ENCODE data around the gene SUMO1. TPM values are rescaled to one million over a fixed set of nuclear protein-coding genes. Genes with fewer than 3 reads are reported as not detected.
A peak's percentile ranks its signal among the peaks of the same experiment; 100 is the strongest.

SUMO1 gene
- total RNA-seq, 2 experiments from 2014 or later = 114 to 115 TPM

GRCh38 chr2:202172439-202173211 lies 65.8 kb downstream of the SUMO1 start:
- H3K4me1 Mint-ChIP-seq (ENCODE audit: low read depth) = peaks cover 34% of the 10 kb centered on the region
- no peak for TF ChIP-seq CTCF (IDR thresholded peaks at IDR 0.05)
- no peak overlapping the region for H3K4me3 Mint-ChIP-seq
- H3K36me3 Mint-ChIP-seq (ENCODE audit: low read depth) = no peaks in the 10 kb centered on the region
- ChIA-PET POLR2A (interaction anchor here (0.7 to 1.1 kb wide), 2 partner anchors 9 to 16 kb away, joined by 3 read pairs; no protein-coding TSS in a partner anchor), CTCF (interaction anchor here (1.5 to 3.1 kb wide), 3 partner anchors 68 to 312 kb away, joined by 7 to 11 read pairs (median 8); no protein-coding TSS in a partner anchor)
- H3K27ac Mint-ChIP-seq = peak overlapping the region; percentile 68
- H3K9me3 Mint-ChIP-seq = no peaks in the 10 kb centered on the region
- ATAC-seq = peak; percentile 85
- intact Hi-C loops (cut with micrococcal nuclease) = no loop called here
- H3K27me3 Mint-ChIP-seq = peaks cover 13% of the 10 kb centered on the region
- DNase-seq = peak; percentile 79

GRCh38 chr2:202171241-202171825 lies 67.1 kb downstream of the SUMO1 start:
- H3K9me3 Mint-ChIP-seq = no peaks in the 10 kb centered on the region
- TF ChIP-seq CTCF (IDR thresholded peaks at IDR 0.05) = no peak
- H3K4me1 Mint-ChIP-seq (ENCODE audit: low read depth) = peaks cover 34% of the 10 kb centered on the region
- no peak overlapping the region for H3K27ac Mint-ChIP-seq
- intact Hi-C loops (cut with micrococcal nuclease) = no loop called here
- POLR2A ChIA-PET = no interaction called here
- DNase-seq (peak; percentile 19), ATAC-seq (peak; percentile 26)
- H3K4me3 Mint-ChIP-seq = no peak overlapping the region
- no peaks in the 10 kb centered on the region for H3K36me3 Mint-ChIP-seq (ENCODE audit: low read depth)
- CTCF ChIA-PET = interaction anchor here (1.1 to 3.1 kb wide), 2 partner anchors 46 to 311 kb away, joined by 3 to 11 read pairs; no protein-coding TSS in a partner anchor
- peaks cover 13% of the 10 kb centered on the region for H3K27me3 Mint-ChIP-seq

DNA sequence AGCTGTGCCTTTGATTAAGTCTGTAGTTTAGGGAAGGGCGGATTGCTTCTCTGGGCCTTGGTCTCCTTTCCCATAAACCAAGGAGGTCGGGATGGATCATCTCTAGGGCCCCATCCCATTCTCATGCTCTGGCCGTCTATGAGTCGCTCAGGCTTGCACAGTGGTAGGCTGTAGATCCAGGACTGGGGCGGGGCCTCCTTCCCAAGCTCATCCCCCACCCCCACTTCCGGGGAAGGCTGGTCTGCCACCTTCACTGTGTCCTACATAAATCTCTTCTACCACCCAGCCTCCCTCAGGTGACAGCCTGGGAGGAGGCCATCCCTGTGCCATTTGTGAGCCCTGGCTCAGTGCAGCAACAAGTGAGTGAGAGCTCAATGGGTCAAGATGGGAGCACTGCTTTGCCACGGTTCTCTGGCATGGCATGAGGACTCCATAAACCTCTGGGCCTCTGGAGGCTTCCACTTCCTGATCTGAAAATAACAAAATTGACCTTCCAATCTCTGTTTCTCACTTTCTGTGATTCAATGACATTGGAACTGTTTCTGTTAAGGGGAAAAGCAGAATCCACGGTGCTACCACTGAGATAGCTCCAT lies 68.5 kb downstream of the SUMO1 start:
- no peak for TF ChIP-seq CTCF (IDR thresholded peaks at IDR 0.05)
- Mint-ChIP-seq H3K9me3 (no peaks in the 10 kb centered on the region), H3K4me1 (ENCODE audit: low read depth) (peaks cover 32% of the 10 kb centered on the region), H3K36me3 (ENCODE audit: low read depth) (no peaks in the 10 kb centered on the region), H3K4me3 (no peak overlapping the region), H3K27ac (no peak overlapping the region), H3K27me3 (peaks cover 16% of the 10 kb centered on the region)
- intact Hi-C loops (cut with micrococcal nuclease) = no loop called here
- ATAC-seq (no peak), DNase-seq (no peak)
- ChIA-PET POLR2A (no interaction called here), CTCF (interaction anchor here (2.4 to 3.1 kb wide), 2 partner anchors 8 to 310 kb away, joined by 11 read pairs; no protein-coding TSS in a partner anchor)

GRCh38 chr2:202169131-202169530 lies 69.3 kb downstream of the SUMO1 start:
- ChIA-PET POLR2A (no interaction called here), CTCF (interaction anchor here (2.4 kb wide), 1 partner anchor 9 kb away, joined by 11 read pairs; no protein-coding TSS in a partner anchor)
- no peak for TF ChIP-seq CTCF (IDR thresholded peaks at IDR 0.05)
- Mint-ChIP-seq H3K4me1 (ENCODE audit: low read depth) (peaks cover 32% of the 10 kb centered on the region), H3K36me3 (ENCODE audit: low read depth) (no peaks in the 10 kb centered on the region), H3K27me3 (peaks cover 16% of the 10 kb centered on the region), H3K4me3 (no peak overlapping the region), H3K9me3 (no peaks in the 10 kb centered on the region), H3K27ac (no peak overlapping the region)
- ATAC-seq (peak; percentile 22), DNase-seq (no peak)
- intact Hi-C loops (cut with micrococcal nuclease) = no loop called here
